IMR-90 (cell line): Measurements from ENCODE around the gene PMEPA1. TPM values are rescaled to one million over a fixed set of nuclear protein-coding genes. Genes with fewer than 3 reads are reported as not detected.

Experiments
- ATAC-seq: fragments of 200-7000 bp; cut with Tn5 transposase; 2 replicates; pipeline ENCODE4 v1.9.1; 2020; ENCODE audit warnings: low read depth, mild to moderate bottlenecking, moderate library complexity
- BruUV-seq: library from RNA; stranded (reverse); fragments of 400-500 nt; replicated peaks from 2 replicates; lab custom pipeline; 2021; lab: Mats Ljungman, UMichigan
- CTCF ChIA-PET: fragments of 300-600 bp; formaldehyde crosslinking; extraction: SDS; loops from one replicate; lab custom pipeline; 2021; ENCODE audit warnings: antibody characterized with exemption; lab: Yijun Ruan, JAX
- POLR2A ChIA-PET: fragments of 300-600 bp; sonication (Branson Sonifier 250); formaldehyde crosslinking; loops from one replicate; lab custom pipeline; 2022; ENCODE audit warnings: antibody characterized with exemption; ENCODE audit not compliant: unreplicated experiment; lab: Charles Lee
- DNase-seq: peaks from one replicate; pipeline ENCODE4 v3.0.0; 2013
- H2AFZ ChIP-seq: replicated peaks from 2 replicates; pipeline ENCODE3; 2013; ENCODE audit warnings: low read length, mild to moderate bottlenecking; ENCODE audit not compliant: poor library complexity
- H2AK5ac ChIP-seq: 2 replicates; pipeline ENCODE4 v1.6.1; 2013; ENCODE audit warnings: low read depth, low read length, inconsistent platforms
- H2AK9ac ChIP-seq: replicated peaks from 2 replicates; pipeline ENCODE3; 2013; ENCODE audit warnings: mild to moderate bottlenecking, low read depth, low read length, moderate library complexity; ENCODE audit not compliant: poor library complexity
- H2BK120ac ChIP-seq: 2 replicates; pipeline ENCODE4 v1.6.1; 2013; ENCODE audit warnings: low read depth, low read length, inconsistent platforms
- H2BK15ac ChIP-seq: 3 replicates; pipeline ENCODE4 v1.6.1; 2013; ENCODE audit warnings: low read depth, low read length, inconsistent platforms
- H2BK20ac ChIP-seq: 2 replicates; pipeline ENCODE4 v1.6.1; 2013; ENCODE audit warnings: low read depth, mild to moderate bottlenecking, inconsistent platforms, low read length, moderate library complexity
- H2BK5ac ChIP-seq: 2 replicates; pipeline ENCODE4 v1.6.1; 2013; ENCODE audit warnings: mild to moderate bottlenecking, low read depth, low read length, inconsistent platforms; ENCODE audit not compliant: poor library complexity, severe bottlenecking
- H3K14ac ChIP-seq: replicated peaks from 2 replicates; pipeline ENCODE4 v1.6.1; 2013; ENCODE audit warnings: low read depth, low read length, inconsistent platforms
- H3K18ac ChIP-seq: 2 replicates; pipeline ENCODE4 v1.6.1; 2013; ENCODE audit warnings: low read depth, low read length, control low read depth
- H3K23ac ChIP-seq: 2 replicates; pipeline ENCODE4 v1.6.1; 2013; ENCODE audit warnings: low read depth, low read length, inconsistent platforms
- H3K27ac ChIP-seq: 2 replicates; pipeline ENCODE4 v1.5.1; 2013; ENCODE audit warnings: mild to moderate bottlenecking, control low read depth, low read length; ENCODE audit not compliant: insufficient read depth
- H3K27me3 ChIP-seq: 2 replicates; pipeline ENCODE4 v1.6.1; 2013; ENCODE audit warnings: low read length; ENCODE audit not compliant: control insufficient read depth, insufficient read depth
- H3K36me3 ChIP-seq: 2 replicates; pipeline ENCODE4 v1.6.1; 2013; ENCODE audit warnings: low read length, mixed read lengths; ENCODE audit not compliant: control insufficient read depth, insufficient read depth
- H3K4ac ChIP-seq: 2 replicates; pipeline ENCODE4 v1.6.1; 2013; ENCODE audit warnings: low read depth, low read length, inconsistent platforms
- H3K4me1 ChIP-seq: 2 replicates; pipeline ENCODE4 v1.6.1; 2013; ENCODE audit warnings: low read length, mixed read lengths; ENCODE audit not compliant: control insufficient read depth, insufficient read depth
- H3K4me2 ChIP-seq: 2 replicates; pipeline ENCODE4 v1.6.1; 2013; ENCODE audit warnings: low read depth, mild to moderate bottlenecking, control low read depth, low read length, moderate library complexity
- H3K4me3 ChIP-seq: 2 replicates; pipeline ENCODE4 v1.5.1; 2013; ENCODE audit warnings: low read depth, mild to moderate bottlenecking, control low read depth, low read length, moderate library complexity; ENCODE audit not compliant: insufficient read depth
- H3K56ac ChIP-seq: 2 replicates; pipeline ENCODE4 v1.6.1; 2013; ENCODE audit warnings: low read length, inconsistent platforms; ENCODE audit not compliant: insufficient read depth; ENCODE audit errors: extremely low read depth
- H3K79me1 ChIP-seq, 2 experiments: 2 replicates each; pipeline ENCODE4 v1.6.1; 2013; ENCODE audit warnings: low read length in 2 of 2, inconsistent platforms in 1 of 2, low read depth in 1 of 2
- H3K9ac ChIP-seq: 2 replicates; pipeline ENCODE4 v1.6.1; 2013; ENCODE audit warnings: low read depth, low read length, control low read depth
- H3K9me1 ChIP-seq: 2 replicates; pipeline ENCODE4 v1.6.1; 2013; ENCODE audit warnings: low read length, inconsistent platforms; ENCODE audit not compliant: insufficient read depth
- H3K9me3 ChIP-seq: 2 replicates; pipeline ENCODE4 v1.6.1; 2013; ENCODE audit warnings: low read length; ENCODE audit not compliant: control insufficient read depth, insufficient read depth
- H4K20me1 ChIP-seq: 2 replicates; pipeline ENCODE4 v1.6.1; 2013; ENCODE audit warnings: low read length, inconsistent platforms; ENCODE audit not compliant: insufficient read depth
- H4K5ac ChIP-seq: 2 replicates; pipeline ENCODE4 v1.6.1; 2013; ENCODE audit warnings: mild to moderate bottlenecking, low read depth, low read length, control low read depth
- H4K8ac ChIP-seq, 2 experiments: 2 replicates each; pipeline ENCODE4 v1.6.1; 2013; ENCODE audit warnings: low read depth in 2 of 2, low read length in 2 of 2, control low read depth in 1 of 2, inconsistent platforms in 1 of 2
- H4K91ac ChIP-seq: 2 replicates; pipeline ENCODE4 v1.6.1; 2013; ENCODE audit warnings: low read depth, low read length, inconsistent platforms; ENCODE audit not compliant: insufficient read depth
- CHD1 ChIP-seq: IDR thresholded peaks from 2 replicates; pipeline ENCODE4 v1.6.1; 2012; ENCODE audit warnings: low read depth, low read length, improper control_type of control experiment
- MXI1 ChIP-seq: IDR thresholded peaks from 2 replicates; pipeline ENCODE4 v1.6.1; 2012; ENCODE audit warnings: low read depth, mild to moderate bottlenecking, low read length, moderate library complexity, borderline replicate concordance
- RCOR1 ChIP-seq: IDR thresholded peaks from 2 replicates; pipeline ENCODE4 v1.6.1; 2012; ENCODE audit warnings: mild to moderate bottlenecking, low read length, improper control_type of control experiment; ENCODE audit not compliant: insufficient replicate concordance
- SMC3 ChIP-seq: fragments of 150-350 bp; IDR thresholded peaks from 2 replicates; pipeline ENCODE4 v1.6.1; 2016; ENCODE audit warnings: low read depth, mild to moderate bottlenecking, antibody characterized with exemption, low read length, moderate library complexity
- WGBS, 2 experiments: methylation state at CpG; one replicate each; pipeline versions ENCODE4 v1.1.5 to v1.1.7; 2013; ENCODE audit warnings: missing lambda C conversion rate in 2 of 2; ENCODE audit not compliant: insufficient read length in 1 of 2; ENCODE audit errors: extremely low coverage in 2 of 2; 5-methylcytosine and 5-hydroxymethylcytosine counted together
- dilution Hi-C: fragments of 300-500 bp; cut with HindIII; formaldehyde crosslinking; loops from one replicate; pipeline ENCODE4 v1.14.3; 2018; ENCODE audit warnings: low sequenced_read_pairs; ENCODE audit not compliant: unreplicated experiment
- in situ Hi-C: fragments of 300-500 bp; cut with MboI; formaldehyde crosslinking; loops from 3 replicates; pipeline ENCODE4 v1.14.3; 2019; ENCODE audit warnings: low sequenced_read_pairs, inconsistent platforms, mixed read lengths
- intact Hi-C: fragments of 100-400 bp; cut with micrococcal nuclease; formaldehyde crosslinking; loops from 2 replicates; pipeline ENCODE4 v1.10.0; 2022
- polyA plus RNA-seq, 3 experiments: library from polyadenylated mRNA; depleted of rRNA; stranded (reverse); fragments of >200 nt; gene quantifications; 2 replicates each; pipeline ENCODE4 v1.2.3, GENCODE V29; 2012; ENCODE audit warnings: low replicate concordance in 1 of 3
- total RNA-seq: library from RNA; depleted of rRNA; stranded (reverse); fragments of >200 nt; gene quantifications from 2 replicates; pipeline ENCODE4 v1.2.3, GENCODE V29; 2012
- TF ChIP-seq, protein P1 (sequence below): fragments of 150-350 bp; IDR thresholded peaks from 2 replicates; pipeline ENCODE4 v1.6.1; 2017; ENCODE audit warnings: mild to moderate bottlenecking, antibody characterized with exemption, low read length, low read depth
- TF ChIP-seq, protein P2 (sequence below): conservative IDR thresholded peaks from 2 replicates; pipeline ENCODE4 v1.5.1; 2012; ENCODE audit warnings: mild to moderate bottlenecking, low read depth, low read length, improper control_type of control experiment
- TF ChIP-seq, protein P3 (sequence below): fragments of 150-350 bp; IDR thresholded peaks from 2 replicates; pipeline ENCODE4 v1.6.1; 2016; ENCODE audit warnings: low read depth, mild to moderate bottlenecking, low read length, moderate library complexity, borderline replicate concordance

Gene PMEPA1
- total and polyA plus RNA-seq, 2 of the 4 experiments (the other 2 are of a cell fraction), result 2.0 to 6.9 TPM

DNA sequence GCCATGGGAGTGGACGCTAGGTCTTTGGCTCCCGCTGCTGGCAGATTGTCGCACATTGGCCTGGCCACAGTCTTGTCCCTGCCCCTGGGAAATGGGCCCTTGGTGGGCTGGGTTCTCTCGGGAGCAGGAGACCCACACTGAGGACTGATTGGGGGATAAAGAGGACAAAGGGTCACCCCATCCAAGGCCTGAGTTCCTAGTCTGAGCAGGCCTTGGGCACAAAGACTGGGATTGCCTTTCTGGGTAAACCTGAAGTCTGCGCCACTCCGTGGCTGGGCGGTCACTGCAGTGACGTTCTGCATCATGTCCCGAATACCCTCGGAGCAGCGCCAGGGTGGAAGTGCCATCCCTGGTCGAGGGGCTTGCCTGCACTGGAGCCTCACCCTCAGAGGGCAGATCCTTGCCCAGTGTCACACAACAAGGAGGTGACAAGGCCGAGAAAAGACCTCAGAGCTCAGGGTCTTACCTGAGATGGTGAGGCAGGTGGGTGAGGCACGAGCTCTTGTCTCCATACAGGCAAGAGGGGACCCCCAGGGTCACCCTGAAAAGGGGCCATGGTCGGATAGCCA lies 53.5 kb downstream of the PMEPA1 start (continued):
- TF ChIP-seq, protein P1, sequence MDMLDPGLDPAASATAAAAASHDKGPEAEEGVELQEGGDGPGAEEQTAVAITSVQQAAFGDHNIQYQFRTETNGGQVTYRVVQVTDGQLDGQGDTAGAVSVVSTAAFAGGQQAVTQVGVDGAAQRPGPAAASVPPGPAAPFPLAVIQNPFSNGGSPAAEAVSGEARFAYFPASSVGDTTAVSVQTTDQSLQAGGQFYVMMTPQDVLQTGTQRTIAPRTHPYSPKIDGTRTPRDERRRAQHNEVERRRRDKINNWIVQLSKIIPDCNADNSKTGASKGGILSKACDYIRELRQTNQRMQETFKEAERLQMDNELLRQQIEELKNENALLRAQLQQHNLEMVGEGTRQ, result no peak

DNA sequence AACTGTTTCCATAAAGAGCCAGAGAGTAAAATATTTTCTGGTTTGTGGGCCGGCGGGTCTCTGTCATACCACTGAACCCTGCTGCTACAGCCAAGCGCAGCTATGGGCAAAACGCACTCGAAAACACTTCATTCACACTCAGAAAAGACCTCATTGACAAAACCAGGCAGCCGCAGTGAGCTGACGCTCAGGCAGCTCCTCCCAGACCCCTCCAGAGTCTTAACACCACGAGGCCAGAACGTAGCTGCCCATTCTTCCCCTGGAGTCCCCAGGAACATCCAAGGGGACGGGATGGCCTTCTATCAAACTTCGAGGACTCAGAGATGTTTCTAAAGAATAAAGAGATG lies 54.0 kb downstream of the PMEPA1 start:
- H2BK5ac ChIP-seq, result no peak overlapping the region
- ATAC-seq, result no peak
- DNase-seq, result no peak

More for the DNA sequence above, 54.0 kb downstream of the PMEPA1 start:
- H2BK120ac ChIP-seq, result no peak overlapping the region
- no peak overlapping the region for H2AK5ac ChIP-seq
- no peak overlapping the region for H3K4ac ChIP-seq
- no peak overlapping the region for H2BK15ac ChIP-seq
- no peak overlapping the region for H3K9ac ChIP-seq
- no peak overlapping the region for H3K27ac ChIP-seq
- H3K9me3 ChIP-seq, result no peaks in the 10 kb centered on the region
- peaks cover 12% of the 10 kb centered on the region for H4K20me1 ChIP-seq
- H3K4me2 ChIP-seq, result no peak overlapping the region
- no peak overlapping the region for H3K23ac ChIP-seq
- H4K91ac ChIP-seq, result no peak overlapping the region
- H4K5ac ChIP-seq, result no peak overlapping the region
- CTCF ChIA-PET, result interaction anchor here (1.2 kb wide), 1 partner anchor 524 kb away, joined by 3 read pairs; no protein-coding TSS in a partner anchor
- dilution Hi-C loops (no loop called here), intact Hi-C loops (loop anchor here (2.0 to 10.0 kb wide), 2 partner anchors 53 to 189 kb away; no protein-coding TSS in a partner anchor), in situ Hi-C loops (loop anchor here (10.0 kb wide), 1 partner anchor 429 kb away; no protein-coding TSS in a partner anchor)
- no TSS peak for BruUV-seq
- H3K79me1 ChIP-seq, result peaks cover 0 to 7% of the 10 kb centered on the region in 2 experiments; a peak in 1 of 4 replicates
- H3K27me3 ChIP-seq, result no peaks in the 10 kb centered on the region
- H3K36me3 ChIP-seq, result peaks cover 25% of the 10 kb centered on the region
- no peak overlapping the region for H3K14ac ChIP-seq
- no peak overlapping the region for H4K8ac ChIP-seq
- H3K4me3 ChIP-seq, result no peak overlapping the region
- H2AK9ac ChIP-seq, result no peak overlapping the region
- no peaks in the 10 kb centered on the region for H3K4me1 ChIP-seq
- peaks cover 2% of the 10 kb centered on the region; the same call in 1 of the 2 replicates for H3K9me1 ChIP-seq
- H2AFZ ChIP-seq, result no peak overlapping the region
- TF ChIP-seq MXI1, result no peak
- no peak for TF ChIP-seq SMC3
- no peak for TF ChIP-seq RCOR1
- TF ChIP-seq, protein P2, sequence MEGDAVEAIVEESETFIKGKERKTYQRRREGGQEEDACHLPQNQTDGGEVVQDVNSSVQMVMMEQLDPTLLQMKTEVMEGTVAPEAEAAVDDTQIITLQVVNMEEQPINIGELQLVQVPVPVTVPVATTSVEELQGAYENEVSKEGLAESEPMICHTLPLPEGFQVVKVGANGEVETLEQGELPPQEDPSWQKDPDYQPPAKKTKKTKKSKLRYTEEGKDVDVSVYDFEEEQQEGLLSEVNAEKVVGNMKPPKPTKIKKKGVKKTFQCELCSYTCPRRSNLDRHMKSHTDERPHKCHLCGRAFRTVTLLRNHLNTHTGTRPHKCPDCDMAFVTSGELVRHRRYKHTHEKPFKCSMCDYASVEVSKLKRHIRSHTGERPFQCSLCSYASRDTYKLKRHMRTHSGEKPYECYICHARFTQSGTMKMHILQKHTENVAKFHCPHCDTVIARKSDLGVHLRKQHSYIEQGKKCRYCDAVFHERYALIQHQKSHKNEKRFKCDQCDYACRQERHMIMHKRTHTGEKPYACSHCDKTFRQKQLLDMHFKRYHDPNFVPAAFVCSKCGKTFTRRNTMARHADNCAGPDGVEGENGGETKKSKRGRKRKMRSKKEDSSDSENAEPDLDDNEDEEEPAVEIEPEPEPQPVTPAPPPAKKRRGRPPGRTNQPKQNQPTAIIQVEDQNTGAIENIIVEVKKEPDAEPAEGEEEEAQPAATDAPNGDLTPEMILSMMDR, result no peak
- TF ChIP-seq, protein P3, sequence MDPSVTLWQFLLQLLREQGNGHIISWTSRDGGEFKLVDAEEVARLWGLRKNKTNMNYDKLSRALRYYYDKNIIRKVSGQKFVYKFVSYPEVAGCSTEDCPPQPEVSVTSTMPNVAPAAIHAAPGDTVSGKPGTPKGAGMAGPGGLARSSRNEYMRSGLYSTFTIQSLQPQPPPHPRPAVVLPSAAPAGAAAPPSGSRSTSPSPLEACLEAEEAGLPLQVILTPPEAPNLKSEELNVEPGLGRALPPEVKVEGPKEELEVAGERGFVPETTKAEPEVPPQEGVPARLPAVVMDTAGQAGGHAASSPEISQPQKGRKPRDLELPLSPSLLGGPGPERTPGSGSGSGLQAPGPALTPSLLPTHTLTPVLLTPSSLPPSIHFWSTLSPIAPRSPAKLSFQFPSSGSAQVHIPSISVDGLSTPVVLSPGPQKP, result no peak
- TF ChIP-seq CHD1, result no peak
- no peak overlapping the region for H3K18ac ChIP-seq
- POLR2A ChIA-PET, result no interaction called here
- no peak overlapping the region for H3K56ac ChIP-seq
- no peak overlapping the region for H2BK20ac ChIP-seq
- 64% methylated on average over 4 of the region's 11 CpGs; no CpG with 5 or more reads in 1 of the 2 experiments for WGBS, 2 experiments
